ENCODE measurements around the gene HMX1. TPM values are rescaled to one million over a fixed set of nuclear protein-coding genes. Genes with fewer than 3 reads are reported as not detected.

Gene HMX1
- total RNA-seq, 1 donor from 2014 or later = not detected

- DNase-seq (peak; percentile 57), ATAC-seq (ENCODE audit: low read depth) (peak; percentile 82)
- intact Hi-C loops (cut with micrococcal nuclease) = loop anchor here (2.0 to 10.0 kb wide), 3 partner anchors 313 to 1115 kb away; no protein-coding TSS in a partner anchor
- Mint-ChIP-seq H3K27ac (no peak overlapping the region), H3K4me1 (no peaks in the 10 kb centered on the region), H3K4me3 (no peak overlapping the region), H3K9me3 (peaks cover 3% of the 10 kb centered on the region), H3K27me3 (peaks cover 5% of the 10 kb centered on the region), H3K36me3 (ENCODE audit: low read depth) (no peaks in the 10 kb centered on the region)
- TF ChIP-seq CTCF (IDR thresholded peaks at IDR 0.05) = peak; percentile 43
- ChIA-PET POLR2A (no interaction called here), CTCF (interaction anchor here (0.6 to 1.2 kb wide), 6 partner anchors 11 to 1527 kb away, joined by 3 read pairs; no protein-coding TSS in a partner anchor)
Observed at GRCh38 chr4:8917868-8918783, 46.5 kb upstream of the HMX1 start.

GRCh38 chr4:8917321-8917811 lies 45.7 kb upstream of the HMX1 start:
- no peak overlapping the region for H3K27ac Mint-ChIP-seq
- H3K27me3 Mint-ChIP-seq = peaks cover 5% of the 10 kb centered on the region
- no peaks in the 10 kb centered on the region for H3K36me3 Mint-ChIP-seq (ENCODE audit: low read depth)
- no peaks in the 10 kb centered on the region for H3K9me3 Mint-ChIP-seq
- ChIA-PET POLR2A (no interaction called here), CTCF (interaction anchor here (0.6 to 1.2 kb wide), 4 partner anchors 310 to 1526 kb away, joined by 3 read pairs; no protein-coding TSS in a partner anchor)
- ATAC-seq (ENCODE audit: low read depth) (no peak), DNase-seq (no peak)
- no peaks in the 10 kb centered on the region for H3K4me1 Mint-ChIP-seq
- TF ChIP-seq CTCF (IDR thresholded peaks at IDR 0.05) = no peak
- intact Hi-C loops (cut with micrococcal nuclease) = loop anchor here (10.0 kb wide), 1 partner anchor 313 kb away; no protein-coding TSS in a partner anchor
- H3K4me3 Mint-ChIP-seq = no peak overlapping the region

GRCh38 chr4:8916906-8917305 lies 45.3 kb upstream of the HMX1 start:
- intact Hi-C loops (cut with micrococcal nuclease) = loop anchor here (10.0 kb wide), 1 partner anchor 312 kb away; no protein-coding TSS in a partner anchor
- ATAC-seq (ENCODE audit: low read depth) (no peak), DNase-seq (no peak)
- peaks cover 3% of the 10 kb centered on the region for H3K27me3 Mint-ChIP-seq
- H3K4me3 Mint-ChIP-seq = no peak overlapping the region
- TF ChIP-seq CTCF (IDR thresholded peaks at IDR 0.05) = no peak
- no peak overlapping the region for H3K27ac Mint-ChIP-seq
- H3K36me3 Mint-ChIP-seq (ENCODE audit: low read depth) = no peaks in the 10 kb centered on the region
- no peaks in the 10 kb centered on the region for H3K9me3 Mint-ChIP-seq
- H3K4me1 Mint-ChIP-seq = no peaks in the 10 kb centered on the region
- CTCF ChIA-PET = interaction anchor here (1.1 kb wide), 1 partner anchor 309 kb away, joined by 3 read pairs; no protein-coding TSS in a partner anchor
- POLR2A ChIA-PET = no interaction called here

GRCh38 chr4:8916351-8916885 lies 44.8 kb upstream of the HMX1 start:
- ATAC-seq (ENCODE audit: low read depth) = no peak
- intact Hi-C loops (cut with micrococcal nuclease) = loop anchor here (10.0 kb wide), 1 partner anchor 312 kb away; no protein-coding TSS in a partner anchor
- no peak overlapping the region for H3K4me3 Mint-ChIP-seq
- H3K4me1 Mint-ChIP-seq = no peaks in the 10 kb centered on the region
- DNase-seq = no peak
- POLR2A ChIA-PET = no interaction called here
- peaks cover 2% of the 10 kb centered on the region for H3K27me3 Mint-ChIP-seq
- no peak for TF ChIP-seq CTCF (IDR thresholded peaks at IDR 0.05)
- CTCF ChIA-PET = no interaction called here
- H3K9me3 Mint-ChIP-seq = no peaks in the 10 kb centered on the region
- H3K36me3 Mint-ChIP-seq (ENCODE audit: low read depth) = no peaks in the 10 kb centered on the region
- no peak overlapping the region for H3K27ac Mint-ChIP-seq

All from activated B cell treated with CpG ODN at 0.5 μM for 24 hours (primary cell).